GM15510 (cell line): ENCODE data around the gene INCENP.

Source experiments
- POLR2A ChIP-seq: IDR thresholded peaks from 3 replicates; pipeline ENCODE4 v1.6.1; 2011; ENCODE audit warnings: borderline replicate concordance; ENCODE audit not compliant: insufficient read length; ENCODE audit errors: extremely low read depth

INCENP gene

GRCh38 chr11:62123669-62124185, at the start of gene INCENP:
Gene INCENP (plus strand): TSS chr11:62124011. CDS start chr11:62128162, 4,151 bp downstream.
- peak; percentile 59 for TF ChIP-seq POLR2A

GRCh38 chr11:62075438-62075837, 48.4 kb upstream of the INCENP start:
- no peak for TF ChIP-seq POLR2A

- TF ChIP-seq POLR2A = no peak
Observed at GRCh38 chr11:62077132-62077531, 46.7 kb upstream of the INCENP start.

- no peak for TF ChIP-seq POLR2A
Observed at GRCh38 chr11:62081378-62082291, 42.2 kb upstream of the INCENP start.

- no peak for TF ChIP-seq POLR2A
Observed at GRCh38 chr11:62082292-62082657, 41.5 kb upstream of the INCENP start.

GRCh38 chr11:62087694-62088093, 36.1 kb upstream of the INCENP start:
- TF ChIP-seq POLR2A = no peak

GRCh38 chr11:62088331-62088933, 35.4 kb upstream of the INCENP start:
- TF ChIP-seq POLR2A = no peak

- no peak for TF ChIP-seq POLR2A
Observed at GRCh38 chr11:62103141-62103540, 20.7 kb upstream of the INCENP start.

- TF ChIP-seq POLR2A = no peak
Observed at GRCh38 chr11:62103986-62104385, 19.8 kb upstream of the INCENP start.

- TF ChIP-seq POLR2A = no peak
Observed at GRCh38 chr11:62104816-62105653, 18.8 kb upstream of the INCENP start.

- no peak for TF ChIP-seq POLR2A
Observed at GRCh38 chr11:62105667-62106191, 18.1 kb upstream of the INCENP start.

GRCh38 chr11:62108017-62108750, 15.6 kb upstream of the INCENP start:
- TF ChIP-seq POLR2A = no peak

- TF ChIP-seq POLR2A = no peak
Observed at GRCh38 chr11:62108971-62109404, 14.8 kb upstream of the INCENP start.
